ENCODE measurements around the gene ATP2C2.

DNA sequence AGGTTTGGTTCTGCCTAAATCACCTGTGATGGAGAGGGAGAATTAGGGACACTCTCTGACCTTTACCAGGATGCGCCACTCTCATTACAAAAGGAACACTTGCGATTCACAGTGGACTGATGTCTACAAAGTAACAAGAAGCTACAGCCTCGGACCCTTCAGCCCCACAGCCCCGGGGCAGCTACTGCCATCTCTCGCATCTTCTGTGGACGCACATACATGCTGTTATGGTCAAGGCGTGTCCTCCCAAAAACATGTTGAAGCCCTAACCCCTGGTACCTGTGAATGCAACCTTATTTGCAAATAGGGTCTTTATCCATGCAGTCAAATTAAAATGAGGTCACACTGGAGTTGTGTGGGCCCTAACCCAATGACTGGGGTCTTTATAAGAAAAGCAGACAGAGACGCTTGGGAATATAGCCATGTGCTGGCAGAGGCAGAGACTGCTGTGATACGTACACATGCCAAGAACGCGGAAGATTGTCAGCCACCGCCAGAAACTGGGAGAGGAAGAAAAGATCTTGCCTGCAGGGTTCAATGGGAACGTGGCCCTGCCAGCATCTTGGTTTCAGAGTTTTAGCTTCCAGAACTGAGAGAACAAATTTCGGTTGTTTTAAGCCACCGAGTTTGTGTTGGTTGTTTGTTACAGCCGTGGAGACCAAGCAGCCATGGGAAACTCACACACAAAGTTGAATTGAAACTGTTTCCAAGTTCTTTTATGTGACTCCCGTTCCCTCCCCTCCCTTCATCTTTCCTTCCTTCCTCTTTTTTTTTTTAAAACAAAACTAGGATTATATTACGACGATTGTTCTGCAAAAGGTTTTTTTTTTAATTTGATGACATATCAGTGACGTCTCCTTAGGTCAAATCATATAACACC is 23.1 kb downstream of the ATP2C2 start:
- no peak for TF ChIP-seq CTCF (IDR thresholded peaks at IDR 0.05)
- TF ChIP-seq EZH2phosphoT487 (IDR thresholded peaks at IDR 0.05), result no peak

Data from neural progenitor cell (in vitro differentiated cells).